Nephron progenitor cell (in vitro differentiated cells): ENCODE measurements around the gene CLHC1.
A peak's percentile ranks its signal among the peaks of the same experiment; 100 is the strongest.
"Not testable (repeated sequence)": the region's sequence is repeated elsewhere in the genome, so short reads cannot be mapped to it uniquely, and the experiment has no call there.

Source experiments
- DNase-seq: peaks from one replicate; pipeline ENCODE4 v3.0.0; 2021
- H3K27ac Mint-ChIP-seq: 2 replicates; pipeline ENCODE4 v1.8.0; 2021; ENCODE audit warnings: mild to moderate bottlenecking, moderate library complexity, mixed read lengths
- H3K27me3 Mint-ChIP-seq: 2 replicates; pipeline ENCODE4 v1.8.0; 2021; ENCODE audit warnings: mild to moderate bottlenecking, low read depth, mixed read lengths; ENCODE audit not compliant: poor library complexity
- H3K36me3 Mint-ChIP-seq: 2 replicates; pipeline ENCODE4 v1.8.0; 2021; ENCODE audit warnings: low read depth, mixed read lengths
- H3K4me1 Mint-ChIP-seq: 2 replicates; pipeline ENCODE4 v1.8.0; 2021; ENCODE audit warnings: mixed read lengths
- H3K4me3 Mint-ChIP-seq: 2 replicates; pipeline ENCODE4 v1.8.0; 2021; ENCODE audit warnings: mild to moderate bottlenecking, moderate library complexity, mixed read lengths
- H3K9me3 Mint-ChIP-seq: 2 replicates; pipeline ENCODE4 v1.8.0; 2021; ENCODE audit warnings: mild to moderate bottlenecking, moderate library complexity, mixed read lengths
- TF ChIP-seq, protein P1 (sequence below): fragments of 200-600 bp; sonication (generic); IDR thresholded peaks from 2 replicates; pipeline ENCODE4 v1.5.0; 2021; ENCODE audit warnings: antibody characterized with exemption

CLHC1 gene

DNA sequence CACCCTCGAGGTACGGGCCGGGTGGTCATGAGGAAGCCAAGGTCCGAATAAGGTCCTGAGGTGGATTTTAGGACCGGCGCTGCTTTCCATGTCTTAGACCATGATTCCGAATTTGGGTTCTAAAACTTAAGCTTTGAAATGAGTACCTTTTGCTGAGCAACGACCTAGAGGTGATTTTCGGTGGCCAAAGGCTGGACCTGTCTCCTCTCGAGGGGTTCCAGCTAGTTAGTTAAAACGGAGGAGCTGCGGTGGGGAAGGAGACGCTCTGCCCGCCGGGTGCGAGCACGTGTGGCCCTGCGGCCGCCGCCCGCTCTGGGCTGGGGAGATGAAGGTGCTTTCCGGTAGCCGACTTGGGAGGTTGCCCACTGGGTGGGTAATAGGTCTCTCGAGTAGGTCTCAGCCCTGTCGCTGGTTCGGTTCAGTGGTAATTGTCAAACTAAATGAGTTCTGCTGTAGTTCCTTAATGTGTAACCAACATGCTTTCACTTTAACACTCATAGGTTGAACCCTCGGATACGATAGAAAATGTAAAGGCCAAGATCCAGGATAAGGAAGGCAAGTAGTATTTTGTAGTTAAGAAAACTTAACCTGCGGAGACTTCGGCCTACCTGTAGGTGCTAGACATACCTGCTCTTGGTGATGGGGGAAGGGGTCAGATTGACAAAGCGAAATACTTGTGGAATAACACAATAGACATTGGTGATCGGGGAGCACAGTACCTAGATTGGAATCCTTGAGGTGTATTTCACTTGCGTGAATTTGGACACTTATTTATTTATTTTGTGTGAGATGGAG, 967 bp upstream of the CLHC1 start:
- peaks cover 51% of the 10 kb centered on the region for H3K4me1 Mint-ChIP-seq
- H3K27ac Mint-ChIP-seq: peak overlapping the region; percentile 100

DNA sequence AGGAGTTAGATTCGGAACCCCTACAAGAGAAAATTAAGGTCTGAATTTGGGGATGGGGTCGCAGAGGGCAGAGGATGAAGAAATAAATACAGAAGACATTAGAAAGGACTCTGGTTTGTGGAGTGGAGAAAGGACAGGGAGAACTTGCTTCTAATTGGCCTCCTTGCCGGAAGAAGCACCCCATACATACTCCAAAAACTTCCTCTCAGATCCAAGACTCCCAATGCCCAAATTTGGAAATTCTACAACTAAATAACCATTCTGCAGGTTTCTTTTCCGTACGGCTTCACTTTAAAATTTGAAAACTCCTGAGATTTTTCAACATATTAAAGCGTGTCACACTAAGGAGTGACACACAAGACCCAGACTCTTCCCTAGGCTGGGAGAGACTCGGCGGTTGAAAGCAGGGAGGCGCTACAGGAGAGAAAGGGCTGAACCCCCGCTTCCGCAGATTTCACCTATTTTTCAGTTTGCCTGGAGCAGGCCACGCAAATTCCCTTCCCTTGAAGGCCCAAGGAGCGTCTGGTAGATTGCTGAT, 478 bp downstream of the CLHC1 start:
- peaks cover 55% of the 10 kb centered on the region for H3K4me1 Mint-ChIP-seq
- H3K9me3 Mint-ChIP-seq: no peaks in the 10 kb centered on the region
- DNase-seq: no peak
- peaks cover 38% of the 10 kb centered on the region for H3K36me3 Mint-ChIP-seq
- peak overlapping the region; percentile 98 for H3K4me3 Mint-ChIP-seq
- no peaks in the 10 kb centered on the region for H3K27me3 Mint-ChIP-seq
- H3K27ac Mint-ChIP-seq: peak overlapping the region; percentile 100
- TF ChIP-seq, protein P1, sequence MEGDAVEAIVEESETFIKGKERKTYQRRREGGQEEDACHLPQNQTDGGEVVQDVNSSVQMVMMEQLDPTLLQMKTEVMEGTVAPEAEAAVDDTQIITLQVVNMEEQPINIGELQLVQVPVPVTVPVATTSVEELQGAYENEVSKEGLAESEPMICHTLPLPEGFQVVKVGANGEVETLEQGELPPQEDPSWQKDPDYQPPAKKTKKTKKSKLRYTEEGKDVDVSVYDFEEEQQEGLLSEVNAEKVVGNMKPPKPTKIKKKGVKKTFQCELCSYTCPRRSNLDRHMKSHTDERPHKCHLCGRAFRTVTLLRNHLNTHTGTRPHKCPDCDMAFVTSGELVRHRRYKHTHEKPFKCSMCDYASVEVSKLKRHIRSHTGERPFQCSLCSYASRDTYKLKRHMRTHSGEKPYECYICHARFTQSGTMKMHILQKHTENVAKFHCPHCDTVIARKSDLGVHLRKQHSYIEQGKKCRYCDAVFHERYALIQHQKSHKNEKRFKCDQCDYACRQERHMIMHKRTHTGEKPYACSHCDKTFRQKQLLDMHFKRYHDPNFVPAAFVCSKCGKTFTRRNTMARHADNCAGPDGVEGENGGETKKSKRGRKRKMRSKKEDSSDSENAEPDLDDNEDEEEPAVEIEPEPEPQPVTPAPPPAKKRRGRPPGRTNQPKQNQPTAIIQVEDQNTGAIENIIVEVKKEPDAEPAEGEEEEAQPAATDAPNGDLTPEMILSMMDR: no peak

More for the DNA sequence above, 967 bp upstream of the CLHC1 start:
- DNase-seq: peak; percentile 35
- Mint-ChIP-seq H3K36me3 (peaks cover 36% of the 10 kb centered on the region), H3K4me3 (peak overlapping the region; percentile 98), H3K9me3 (no peaks in the 10 kb centered on the region), H3K27me3 (no peaks in the 10 kb centered on the region)
- TF ChIP-seq, protein P1: no peak

DNA sequence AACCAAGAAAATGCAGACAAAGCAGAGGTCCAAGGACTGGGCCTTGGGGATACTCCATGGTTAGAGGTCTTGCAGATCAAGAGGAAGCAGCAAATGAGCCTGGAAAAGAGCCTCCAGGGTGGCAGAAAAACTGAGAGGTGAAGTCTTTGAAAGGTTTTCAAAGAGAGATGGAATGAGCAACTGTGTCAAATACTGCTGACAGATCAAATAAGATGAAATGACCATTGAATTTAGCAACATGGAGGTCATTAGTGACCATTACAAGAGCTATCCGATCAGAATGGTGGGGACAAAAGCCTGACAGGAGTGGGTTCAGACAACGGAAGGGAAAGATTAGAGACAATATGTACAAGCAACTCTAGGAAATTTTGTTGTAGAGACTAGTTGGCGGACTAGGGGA, 1.5 kb downstream of the CLHC1 start:
- Mint-ChIP-seq H3K9me3 (no peaks in the 10 kb centered on the region), H3K27ac (peak overlapping the region; percentile 31), H3K36me3 (peaks cover 38% of the 10 kb centered on the region), H3K27me3 (no peaks in the 10 kb centered on the region), H3K4me1 (peaks cover 55% of the 10 kb centered on the region), H3K4me3 (peak overlapping the region; percentile 98)
- no peak for DNase-seq
- TF ChIP-seq, protein P1: no peak

DNA sequence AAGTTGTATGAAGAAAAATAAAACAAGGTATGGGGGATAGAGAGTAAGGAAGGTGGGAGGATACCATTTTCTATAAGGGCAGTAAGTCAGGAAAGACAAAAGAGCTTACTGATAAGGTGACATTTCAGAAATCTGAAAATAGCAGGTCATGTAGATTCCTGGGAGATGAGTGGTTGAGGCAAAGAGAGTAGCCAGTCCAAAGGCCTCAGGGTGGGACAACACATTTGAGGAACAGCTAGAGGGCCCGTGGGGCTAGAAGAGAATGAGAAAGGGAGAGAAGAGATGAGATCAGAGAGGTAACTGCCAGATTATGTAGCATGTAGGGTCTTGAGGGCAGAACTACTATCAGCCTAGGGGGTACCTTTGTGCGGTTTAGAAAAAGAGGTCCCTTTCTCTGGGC, 2.9 kb downstream of the CLHC1 start:
- H3K27ac Mint-ChIP-seq: no peak overlapping the region

DNA sequence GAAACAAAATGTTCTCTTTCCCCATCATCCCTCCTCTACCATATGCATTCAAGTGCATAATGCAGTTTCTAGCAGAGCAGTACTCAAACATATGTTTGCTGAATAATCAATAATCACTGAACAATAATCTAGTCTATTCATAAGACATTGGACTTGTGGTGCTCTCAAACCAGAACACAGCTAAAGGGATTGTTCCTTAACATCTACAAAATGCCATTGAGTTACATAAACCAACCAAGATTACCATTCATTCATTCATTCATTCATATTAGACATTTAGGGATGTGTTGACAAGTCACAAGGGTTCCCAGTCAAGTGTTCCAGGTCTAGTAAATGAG, 3.9 kb downstream of the CLHC1 start:
- H3K27ac Mint-ChIP-seq: no peak overlapping the region
- H3K9me3 Mint-ChIP-seq: no peaks in the 10 kb centered on the region
- DNase-seq: no peak
- H3K36me3 Mint-ChIP-seq: peaks cover 25% of the 10 kb centered on the region
- TF ChIP-seq, protein P1: no peak
- peaks cover 44% of the 10 kb centered on the region for H3K4me1 Mint-ChIP-seq
- H3K4me3 Mint-ChIP-seq: no peak overlapping the region
- no peaks in the 10 kb centered on the region for H3K27me3 Mint-ChIP-seq

More for the DNA sequence above, 2.9 kb downstream of the CLHC1 start:
- TF ChIP-seq, protein P1: no peak
- no peaks in the 10 kb centered on the region for H3K9me3 Mint-ChIP-seq
- no peaks in the 10 kb centered on the region for H3K27me3 Mint-ChIP-seq
- DNase-seq: no peak
- peaks cover 33% of the 10 kb centered on the region for H3K36me3 Mint-ChIP-seq
- H3K4me1 Mint-ChIP-seq: peaks cover 53% of the 10 kb centered on the region
- H3K4me3 Mint-ChIP-seq: peak overlapping the region; percentile 0

DNA sequence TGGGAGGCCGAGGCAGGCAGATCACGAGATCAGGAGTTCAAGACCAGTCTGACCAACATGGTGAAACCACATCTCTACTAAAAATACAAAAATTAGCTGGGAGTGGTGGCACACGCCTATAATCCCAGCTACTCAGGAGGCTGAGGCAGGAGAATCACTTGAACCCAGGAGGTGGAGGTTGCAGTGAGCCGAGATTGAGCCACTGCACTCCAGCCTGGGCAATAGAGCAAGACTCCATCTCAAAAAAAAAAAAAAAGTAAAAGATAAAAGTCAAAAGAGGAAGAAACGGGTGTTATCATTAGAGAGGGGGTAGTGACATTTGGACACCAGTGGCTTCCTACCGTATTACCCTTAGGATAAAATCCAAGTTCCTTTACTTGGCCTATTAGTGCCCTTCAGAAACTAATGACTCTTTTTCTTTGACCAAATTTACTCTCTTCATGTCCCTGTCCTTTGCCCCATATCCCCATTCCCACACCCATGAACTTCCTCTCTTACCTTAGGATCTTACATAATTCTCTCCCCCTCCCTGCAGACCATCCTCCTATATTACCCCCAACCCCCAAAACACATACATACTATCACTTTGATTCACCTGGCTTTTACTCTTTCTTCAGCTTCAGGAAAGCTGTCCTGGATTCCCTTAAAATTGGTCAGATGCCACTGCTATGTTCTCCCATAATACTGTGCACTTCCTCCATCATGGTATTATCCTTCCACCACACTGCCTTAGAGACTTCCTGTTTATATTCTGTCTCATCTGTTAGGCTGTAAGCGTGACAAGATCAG, 4.5 kb downstream of the CLHC1 start:
- not testable (repeated sequence) for H3K27me3 Mint-ChIP-seq, DNase-seq, H3K9me3 Mint-ChIP-seq, H3K4me3 Mint-ChIP-seq, H3K27ac Mint-ChIP-seq
- peaks cover 24% of the 10 kb centered on the region for H3K36me3 Mint-ChIP-seq
- H3K4me1 Mint-ChIP-seq: peaks cover 45% of the 10 kb centered on the region
